ENCODE results near the gene COX7A1.

COX7A1 gene

DNA sequence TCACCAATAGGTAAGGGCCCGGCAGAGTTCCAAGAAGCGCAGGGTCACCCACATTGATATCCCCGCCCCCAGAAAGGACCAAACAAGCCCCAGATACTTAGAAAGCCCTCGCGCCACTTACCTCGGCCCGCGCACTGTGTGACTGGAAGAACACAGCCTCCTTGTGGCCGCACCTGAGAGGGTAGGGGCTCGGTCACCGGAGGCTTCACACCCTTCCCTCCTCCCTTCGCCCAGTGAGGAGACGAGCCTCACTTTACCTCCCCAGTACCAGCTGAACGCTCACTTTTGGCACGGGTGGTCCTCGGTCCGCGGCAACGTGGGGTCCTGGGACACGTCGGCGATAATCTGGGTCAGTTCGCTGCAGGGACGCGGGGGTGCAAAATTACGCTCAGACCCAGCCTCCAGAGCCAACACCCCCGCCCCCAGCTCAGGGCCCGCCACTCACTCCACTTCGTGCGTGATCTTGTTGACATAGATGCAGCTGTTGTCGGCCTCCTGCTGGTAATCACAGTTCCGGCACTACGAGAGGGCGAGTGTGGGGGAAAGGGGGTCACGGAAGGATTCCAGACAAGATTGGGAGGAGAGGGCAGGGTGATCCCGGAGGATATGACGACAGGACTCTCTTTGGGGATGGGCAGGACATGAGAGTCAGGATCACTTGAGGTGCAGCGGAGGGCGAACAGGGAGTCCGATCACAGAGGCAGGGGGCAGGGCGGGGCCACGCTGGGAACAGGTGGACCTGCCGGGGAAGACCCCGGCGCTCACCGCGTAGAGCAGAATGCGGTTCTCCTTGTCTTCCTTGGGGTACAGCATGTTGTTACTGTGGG is 38.1 kb downstream of the COX7A1 start:
- Histone ChIP-seq H3K4me3 (ENCODE audit: low read depth, low read length) (peak overlapping the region; percentile 68), H3K4me2 (ENCODE audit: low read length) (peak overlapping the region; percentile 67), H3K27me3 (ENCODE audit: control insufficient read depth, insufficient read depth, low read length) (no peaks in the 10 kb centered on the region), H2AFZ (peak overlapping the region; percentile 83), H3K9ac (peak overlapping the region; percentile 38), H3K4me1 (peaks cover 5% of the 10 kb centered on the region), H3K27ac (peak overlapping the region; percentile 91), H3K79me2 (peaks cover 4% of the 10 kb centered on the region), H3K9me3 (ENCODE audit: control insufficient read depth, low read length) (no peaks in the 10 kb centered on the region), H3K36me3 (ENCODE audit: control insufficient read depth, insufficient read depth, low read length) (no peaks in the 10 kb centered on the region)
- TF ChIP-seq, protein P1, sequence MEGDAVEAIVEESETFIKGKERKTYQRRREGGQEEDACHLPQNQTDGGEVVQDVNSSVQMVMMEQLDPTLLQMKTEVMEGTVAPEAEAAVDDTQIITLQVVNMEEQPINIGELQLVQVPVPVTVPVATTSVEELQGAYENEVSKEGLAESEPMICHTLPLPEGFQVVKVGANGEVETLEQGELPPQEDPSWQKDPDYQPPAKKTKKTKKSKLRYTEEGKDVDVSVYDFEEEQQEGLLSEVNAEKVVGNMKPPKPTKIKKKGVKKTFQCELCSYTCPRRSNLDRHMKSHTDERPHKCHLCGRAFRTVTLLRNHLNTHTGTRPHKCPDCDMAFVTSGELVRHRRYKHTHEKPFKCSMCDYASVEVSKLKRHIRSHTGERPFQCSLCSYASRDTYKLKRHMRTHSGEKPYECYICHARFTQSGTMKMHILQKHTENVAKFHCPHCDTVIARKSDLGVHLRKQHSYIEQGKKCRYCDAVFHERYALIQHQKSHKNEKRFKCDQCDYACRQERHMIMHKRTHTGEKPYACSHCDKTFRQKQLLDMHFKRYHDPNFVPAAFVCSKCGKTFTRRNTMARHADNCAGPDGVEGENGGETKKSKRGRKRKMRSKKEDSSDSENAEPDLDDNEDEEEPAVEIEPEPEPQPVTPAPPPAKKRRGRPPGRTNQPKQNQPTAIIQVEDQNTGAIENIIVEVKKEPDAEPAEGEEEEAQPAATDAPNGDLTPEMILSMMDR (IDR thresholded peaks at IDR 0.05): no peak

DNA sequence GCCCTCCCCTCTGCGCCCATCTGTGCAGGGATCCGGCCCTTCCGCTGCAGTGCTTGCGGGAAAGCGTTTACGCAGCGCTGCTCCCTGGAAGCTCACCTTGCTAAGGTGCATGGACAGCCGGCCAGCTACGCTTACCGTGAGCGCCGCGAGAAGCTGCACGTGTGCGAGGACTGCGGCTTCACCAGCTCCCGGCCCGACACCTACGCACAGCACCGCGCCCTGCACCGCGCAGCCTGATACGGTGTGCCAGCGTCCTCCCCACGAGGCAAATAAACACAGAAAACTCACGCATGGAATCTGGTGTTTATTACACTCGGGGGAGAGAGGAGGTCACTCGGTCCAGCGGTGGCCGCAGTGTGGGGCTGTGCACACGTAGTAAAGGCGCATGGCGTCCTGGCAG is 38.8 kb downstream of the COX7A1 start:
- H3K36me3 ChIP-seq (ENCODE audit: control insufficient read depth, insufficient read depth, low read length): no peaks in the 10 kb centered on the region
- no peaks in the 10 kb centered on the region for H3K27me3 ChIP-seq (ENCODE audit: control insufficient read depth, insufficient read depth, low read length)
- H2AFZ ChIP-seq: no peak overlapping the region
- no peak overlapping the region for H3K9ac ChIP-seq
- H3K4me3 ChIP-seq (ENCODE audit: low read depth, low read length): peak overlapping the region; percentile 68
- peaks cover 4% of the 10 kb centered on the region for H3K79me2 ChIP-seq
- no peaks in the 10 kb centered on the region for H3K9me3 ChIP-seq (ENCODE audit: control insufficient read depth, low read length)
- peak overlapping the region; percentile 67 for H3K4me2 ChIP-seq (ENCODE audit: low read length)
- TF ChIP-seq, protein P1 (IDR thresholded peaks at IDR 0.05): no peak
- peaks cover 5% of the 10 kb centered on the region for H3K4me1 ChIP-seq
- no peak overlapping the region for H3K27ac ChIP-seq

DNA sequence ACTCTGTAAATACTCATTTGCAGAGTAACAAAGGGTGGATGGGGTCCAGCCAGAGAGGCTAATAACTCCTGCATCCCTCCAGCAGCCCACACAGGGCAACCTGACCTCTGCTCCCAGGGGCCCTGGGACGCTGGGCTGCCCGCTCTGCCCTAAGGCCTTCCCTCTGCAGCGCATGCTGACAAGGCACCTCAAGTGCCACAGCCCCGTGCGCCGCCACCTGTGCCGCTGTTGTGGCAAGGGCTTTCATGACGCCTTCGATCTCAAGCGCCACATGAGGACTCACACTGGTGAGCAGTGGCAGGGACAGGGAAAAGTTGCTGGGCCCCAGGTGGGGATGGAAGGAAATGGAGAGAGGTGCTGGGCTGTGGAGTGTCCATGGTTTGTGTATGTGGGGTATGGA is 39.6 kb downstream of the COX7A1 start:
- peaks cover 5% of the 10 kb centered on the region for H3K4me1 ChIP-seq
- no peaks in the 10 kb centered on the region for H3K27me3 ChIP-seq (ENCODE audit: control insufficient read depth, insufficient read depth, low read length)
- H3K36me3 ChIP-seq (ENCODE audit: control insufficient read depth, insufficient read depth, low read length): no peaks in the 10 kb centered on the region
- H2AFZ ChIP-seq: no peak overlapping the region
- H3K9me3 ChIP-seq (ENCODE audit: control insufficient read depth, low read length): no peaks in the 10 kb centered on the region
- H3K79me2 ChIP-seq: peaks cover 4% of the 10 kb centered on the region
- H3K9ac ChIP-seq: no peak overlapping the region
- no peak overlapping the region for H3K4me2 ChIP-seq (ENCODE audit: low read length)
- no peak overlapping the region for H3K4me3 ChIP-seq (ENCODE audit: low read depth, low read length)
- TF ChIP-seq, protein P1 (IDR thresholded peaks at IDR 0.05): no peak
- no peak overlapping the region for H3K27ac ChIP-seq

DNA sequence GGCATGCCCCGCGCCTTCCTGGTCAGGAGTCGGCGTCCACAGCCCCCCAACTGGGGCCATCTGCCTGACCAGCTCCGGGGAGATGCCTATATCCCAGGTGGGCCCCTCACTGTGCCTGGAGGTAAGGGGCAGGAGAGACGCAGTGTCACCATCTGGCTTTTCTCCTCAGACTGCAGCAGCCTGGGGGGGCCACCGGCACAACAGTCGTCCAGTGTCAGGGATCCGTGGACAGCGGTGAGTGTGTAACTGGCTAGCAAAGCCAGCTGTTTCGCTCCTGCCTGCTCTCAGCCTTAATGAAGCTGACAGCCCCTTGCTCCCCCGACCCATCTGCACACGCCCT is 41.1 kb downstream of the COX7A1 start:
- H3K4me1 ChIP-seq: peaks cover 4% of the 10 kb centered on the region
- TF ChIP-seq, protein P1 (IDR thresholded peaks at IDR 0.05): no peak
- H3K36me3 ChIP-seq (ENCODE audit: control insufficient read depth, insufficient read depth, low read length): no peaks in the 10 kb centered on the region
- no peaks in the 10 kb centered on the region for H3K9me3 ChIP-seq (ENCODE audit: control insufficient read depth, low read length)
- H2AFZ ChIP-seq: no peak overlapping the region
- no peak overlapping the region for H3K27ac ChIP-seq
- H3K9ac ChIP-seq: no peak overlapping the region
- H3K4me2 ChIP-seq (ENCODE audit: low read length): no peak overlapping the region
- peaks cover under 1% of the 10 kb centered on the region for H3K79me2 ChIP-seq
- no peak overlapping the region for H3K4me3 ChIP-seq (ENCODE audit: low read depth, low read length)
- no peaks in the 10 kb centered on the region for H3K27me3 ChIP-seq (ENCODE audit: control insufficient read depth, insufficient read depth, low read length)

Data from parathyroid adenoma (tissue), 2 donors.